NOMO-1 treated with DMSO at 0.1 percent for 48 hours (cell line): ENCODE measurements around the gene TFRC.
"Not testable (repeated sequence)": the region's sequence is repeated elsewhere in the genome, so short reads cannot be mapped to it uniquely, and the experiment has no call there.

Experiments
- DNase-seq: peaks from one replicate; lab custom pipeline; 2025; ENCODE audit not compliant: unreplicated experiment; lab: John Stamatoyannopoulos, UW

Gene TFRC

GRCh38 chr3:196007744-196008335, 74.0 kb downstream of the TFRC start:
- DNase-seq: no peak

DNA sequence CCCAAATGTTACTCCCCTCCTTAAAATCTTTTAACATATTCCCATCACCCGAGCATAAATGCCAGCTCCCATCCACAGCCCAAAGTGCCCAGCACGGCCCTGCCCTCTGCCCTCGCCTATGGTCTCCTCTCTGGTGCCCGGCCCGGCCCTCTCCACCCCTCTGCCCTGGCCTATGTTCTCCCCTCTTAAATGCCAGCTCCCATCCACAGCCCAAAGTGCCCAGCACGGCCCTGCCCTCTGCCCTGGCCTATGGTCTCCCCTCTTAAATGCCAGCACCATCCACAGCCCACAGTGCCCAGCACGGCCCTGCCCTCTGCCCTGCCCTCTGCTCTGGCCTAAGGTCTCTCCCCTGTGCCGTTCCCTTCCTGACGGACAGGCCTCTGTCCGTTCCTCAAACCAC, 76.6 kb downstream of the TFRC start:
- not testable (repeated sequence) for DNase-seq

GRCh38 chr3:196004359-196005052, 77.4 kb downstream of the TFRC start:
- not testable (repeated sequence) for DNase-seq

- DNase-seq: no peak
These were observed 78.3 kb downstream of the TFRC start for GRCh38 chr3:196003611-196004010.

- not testable (repeated sequence) for DNase-seq
These were observed 79.2 kb downstream of the TFRC start for GRCh38 chr3:196002721-196003120.

- not testable (repeated sequence) for DNase-seq
These were observed 80.7 kb downstream of the TFRC start for GRCh38 chr3:196001240-196001639.

DNA sequence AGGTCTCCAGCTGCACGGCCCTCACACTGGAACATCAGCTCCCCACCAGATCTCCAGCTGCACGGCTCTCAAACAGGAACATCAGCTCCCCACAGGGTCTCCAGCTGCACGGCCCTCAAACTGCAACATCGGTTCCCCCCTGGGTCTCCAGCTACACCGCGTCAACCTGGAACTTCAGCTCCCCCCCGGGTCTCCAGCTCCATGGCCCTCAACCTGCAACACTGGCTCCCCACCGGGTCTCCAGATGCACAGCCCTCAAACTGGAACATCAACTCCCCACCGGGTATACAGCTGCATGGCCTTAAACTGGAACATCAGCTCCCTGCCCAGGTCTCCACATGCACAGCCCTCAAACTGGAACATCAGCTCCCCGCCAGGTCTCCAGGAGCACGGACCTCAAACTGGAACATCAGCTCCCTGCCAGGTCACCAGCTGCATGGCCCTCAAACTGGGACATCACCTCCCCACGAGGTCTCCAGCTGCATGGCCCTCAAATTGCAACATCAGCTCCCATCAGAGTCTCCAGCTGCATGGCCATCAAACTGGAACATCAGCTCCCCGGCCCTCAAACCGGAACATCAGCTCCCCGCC, 81.4 kb downstream of the TFRC start:
- not testable (repeated sequence) for DNase-seq

DNA sequence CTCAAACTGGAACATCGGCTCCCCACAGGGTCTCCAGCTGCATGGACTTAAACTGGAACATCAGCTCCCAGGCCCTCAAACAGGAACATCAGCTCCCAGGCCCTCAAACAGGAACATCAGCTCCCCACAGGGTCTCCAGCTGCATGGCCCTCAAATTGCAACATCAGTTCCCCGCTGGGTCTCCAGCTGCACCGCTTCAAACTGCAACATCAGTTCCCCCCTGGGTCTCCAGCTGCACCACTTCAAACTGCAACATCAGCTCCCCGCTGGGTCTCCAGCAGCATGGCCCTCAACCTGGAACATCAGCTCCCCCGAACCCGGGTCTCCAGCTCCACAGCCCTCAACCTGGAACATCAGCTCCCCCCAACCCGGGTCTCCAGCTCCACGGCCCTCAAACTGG, 82.0 kb downstream of the TFRC start:
- DNase-seq: no peak
